CD8-positive, alpha-beta memory T cell (primary cell): ENCODE results near the gene MED27. TPM values are rescaled to one million over a fixed set of nuclear protein-coding genes. Genes with fewer than 3 reads are reported as not detected.

Source experiments
- CTCF ChIA-PET: fragments of 350-600 bp; sonication (Branson Sonifier 250); formaldehyde crosslinking; loops from one replicate; lab custom pipeline; 2021; ENCODE audit warnings: antibody characterized with exemption; lab: Charles Lee
- POLR2A ChIA-PET: fragments of 350-600 bp; sonication (Branson Sonifier 250); formaldehyde crosslinking; loops from one replicate; lab custom pipeline; 2021; ENCODE audit warnings: antibody characterized with exemption; lab: Charles Lee
- DNase-seq, 5 donors: peaks; one replicate each; pipeline versions ENCODE4 v3.0.0 to v3.0.0-alpha.2; 2020 to 2022; ENCODE audit warnings: mixed read lengths in 1 of 5
- H3K27ac ChIP-seq: one replicate; pipeline ENCODE4 v1.7.0; 2013; ENCODE audit warnings: low read depth, mild to moderate bottlenecking, low read length, moderate library complexity
- H3K27me3 ChIP-seq: 2 replicates; pipeline ENCODE4 v1.7.0; 2013; ENCODE audit warnings: low read length, mild to moderate bottlenecking; ENCODE audit not compliant: insufficient read depth, poor library complexity, severe bottlenecking
- H3K36me3 ChIP-seq: 2 replicates; pipeline ENCODE4 v1.7.0; 2013; ENCODE audit warnings: mild to moderate bottlenecking, low read length, moderate library complexity; ENCODE audit not compliant: insufficient read depth
- H3K4me1 ChIP-seq: 2 replicates; pipeline ENCODE4 v1.7.0; 2013; ENCODE audit warnings: mild to moderate bottlenecking, low read length, moderate library complexity; ENCODE audit not compliant: insufficient read depth
- H3K4me3 ChIP-seq: 2 replicates; pipeline ENCODE4 v1.7.0; 2013; ENCODE audit warnings: mild to moderate bottlenecking, low read length
- H3K9me3 ChIP-seq: 2 replicates; pipeline ENCODE4 v1.7.0; 2013; ENCODE audit warnings: mild to moderate bottlenecking, low read length
- H3K27ac Mint-ChIP-seq, 8 donors: one replicate each; pipeline ENCODE4 v1.8.0; 2020 to 2021; ENCODE audit warnings: mixed read lengths in 8 of 8, mild to moderate bottlenecking in 6 of 8, inconsistent platforms in 3 of 8, moderate library complexity in 3 of 8
- H3K27me3 Mint-ChIP-seq, 2 donors: one replicate each; pipeline ENCODE4 v1.8.0; 2020 to 2021; ENCODE audit warnings: mixed read lengths in 2 of 2, mild to moderate bottlenecking in 1 of 2, moderate library complexity in 1 of 2
- H3K36me3 Mint-ChIP-seq, 3 donors: one replicate each; pipeline ENCODE4 v1.8.0; 2020 to 2021; ENCODE audit warnings: mixed read lengths in 3 of 3, inconsistent platforms in 1 of 3, mild to moderate bottlenecking in 1 of 3
- H3K4me1 Mint-ChIP-seq, 3 donors: one replicate each; pipeline ENCODE4 v1.8.0; 2020 to 2021; ENCODE audit warnings: mixed read lengths in 3 of 3, inconsistent platforms in 1 of 3, mild to moderate bottlenecking in 1 of 3
- H3K4me3 Mint-ChIP-seq, 7 donors: one replicate each; pipeline ENCODE4 v1.8.0; 2020 to 2021; ENCODE audit warnings: mixed read lengths in 7 of 7, mild to moderate bottlenecking in 6 of 7, moderate library complexity in 4 of 7, inconsistent platforms in 2 of 7
- H3K9me3 Mint-ChIP-seq, 5 donors: one replicate each; pipeline ENCODE4 v1.8.0; 2020 to 2022; ENCODE audit warnings: mixed read lengths in 5 of 5, mild to moderate bottlenecking in 3 of 5, moderate library complexity in 2 of 5, inconsistent platforms in 1 of 5
- polyA plus RNA-seq: library from polyadenylated mRNA; unstranded; fragments of 300-500 nt; fragmentation: Illumina TruSeq; gene quantifications from one replicate; pipeline ENCODE4 v1.2.3, GENCODE V29; 2021
- total RNA-seq, 2 experiments: library from RNA; stranded (reverse); gene quantifications; one replicate each; pipeline ENCODE4 v1.2.3, GENCODE V29; 2021

The MED27 gene
- total and polyA plus RNA-seq, 3 experiments from 2014 or later = 31.6 to 39.7 (median 35.9) TPM

DNA sequence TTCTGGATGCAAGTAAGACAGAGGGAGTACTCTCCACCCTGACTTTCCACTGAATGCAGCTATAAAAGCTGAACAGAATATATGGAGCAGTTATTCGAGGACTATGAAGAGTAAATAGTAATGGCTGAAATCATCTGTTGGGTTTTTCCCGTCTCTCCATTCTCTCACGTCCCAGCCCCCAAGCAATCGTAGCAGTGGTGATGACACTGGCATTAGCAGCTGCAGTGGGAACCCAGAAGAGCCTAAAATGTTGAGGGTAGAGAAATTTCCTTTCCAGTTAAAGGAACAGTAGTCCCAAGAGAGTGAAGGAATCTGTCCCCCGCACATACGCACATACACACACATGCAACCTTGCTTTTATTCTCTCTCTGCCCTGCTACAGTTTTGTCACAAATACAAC, 33.2 kb downstream of the MED27 start:
- ChIA-PET POLR2A (no interaction called here), CTCF (no interaction called here)
- Mint-ChIP-seq H3K4me3 (no peak overlapping the region), H3K27ac (peak overlapping the region in 1 of 8 donors; percentile 21), H3K27me3 (no peaks in the 10 kb centered on the region), H3K4me1 (peaks cover 28 to 54% (median 50%) of the 10 kb centered on the region in 3 donors), H3K9me3 (no peaks in the 10 kb centered on the region), H3K36me3 (peaks cover 0 to 30% (median 8%) of the 10 kb centered on the region in 3 donors)
- no peaks in the 10 kb centered on the region for H3K27me3 ChIP-seq
- no peak overlapping the region for H3K4me3 ChIP-seq
- H3K4me1 ChIP-seq = no peaks in the 10 kb centered on the region
- DNase-seq = no peak
- H3K9me3 ChIP-seq = no peaks in the 10 kb centered on the region
- H3K27ac ChIP-seq = no peak overlapping the region
- no peaks in the 10 kb centered on the region for H3K36me3 ChIP-seq

DNA sequence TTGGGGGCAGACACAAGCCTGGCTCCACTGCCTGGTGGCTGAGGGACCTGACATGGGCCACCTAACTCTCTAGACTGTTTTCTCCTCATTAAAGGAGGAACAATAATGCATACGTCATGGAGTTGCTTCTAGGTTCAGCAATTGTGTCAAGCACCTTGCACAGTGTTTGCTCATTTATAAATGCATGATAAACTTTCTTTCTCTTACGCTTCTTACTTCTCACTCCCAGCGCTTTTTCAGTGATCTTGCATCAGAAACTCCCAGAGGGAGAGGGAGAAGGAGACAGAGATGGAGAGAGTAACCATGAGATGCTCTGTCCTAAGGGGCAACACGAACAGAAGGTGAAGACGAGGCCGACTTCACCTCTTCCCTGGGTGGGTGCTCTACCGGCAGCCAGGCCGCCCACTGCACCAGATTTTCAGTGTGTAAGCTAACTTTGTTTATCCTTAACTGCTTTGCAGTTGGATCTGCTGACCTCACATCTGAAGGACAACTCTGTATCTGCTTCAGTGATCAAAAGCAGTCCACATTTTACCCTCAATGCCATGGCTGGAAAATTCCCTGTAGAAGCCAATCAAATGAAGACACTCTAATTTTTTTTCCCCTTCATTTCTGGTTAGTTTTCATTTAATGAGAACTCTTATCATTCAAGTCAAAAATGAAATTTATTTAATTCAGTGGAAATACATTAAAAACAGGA, 35.3 kb downstream of the MED27 start:
- no peak for DNase-seq
- Histone ChIP-seq H3K27ac (no peak overlapping the region), H3K4me1 (no peaks in the 10 kb centered on the region), H3K9me3 (no peaks in the 10 kb centered on the region), H3K27me3 (no peaks in the 10 kb centered on the region), H3K4me3 (no peak overlapping the region), H3K36me3 (no peaks in the 10 kb centered on the region)
- H3K27me3 Mint-ChIP-seq = no peaks in the 10 kb centered on the region
- CTCF ChIA-PET = no interaction called here
- no peak overlapping the region for H3K27ac Mint-ChIP-seq
- peaks cover 22 to 43% (median 38%) of the 10 kb centered on the region in 3 donors for H3K4me1 Mint-ChIP-seq
- H3K9me3 Mint-ChIP-seq = no peaks in the 10 kb centered on the region
- no peak overlapping the region for H3K4me3 Mint-ChIP-seq
- POLR2A ChIA-PET = no interaction called here
- peaks cover 0 to 27% (median 6%) of the 10 kb centered on the region in 3 donors for H3K36me3 Mint-ChIP-seq

DNA sequence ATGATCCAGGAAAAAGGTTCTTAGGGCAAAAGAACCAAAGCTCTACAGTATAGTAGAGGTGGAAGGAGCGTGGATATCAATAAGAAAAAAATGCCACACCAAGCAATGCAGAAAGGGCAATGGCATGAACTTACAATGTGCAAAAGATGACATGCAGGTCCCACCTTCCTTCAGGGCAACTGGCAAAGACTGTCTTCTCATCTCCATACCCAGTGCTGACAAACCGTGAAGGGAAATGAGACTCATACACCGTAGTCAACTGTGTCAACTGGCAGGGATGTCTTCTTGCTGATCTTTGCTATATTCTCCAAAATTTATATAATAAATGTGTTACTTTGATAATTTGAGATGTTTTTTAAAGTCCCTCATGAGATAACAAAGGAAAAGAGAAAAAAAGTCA, 36.0 kb downstream of the MED27 start:
- peaks cover 0 to 22% (median 5%) of the 10 kb centered on the region in 3 donors for H3K36me3 Mint-ChIP-seq
- no peaks in the 10 kb centered on the region for H3K4me1 ChIP-seq
- no peaks in the 10 kb centered on the region for H3K9me3 ChIP-seq
- H3K36me3 ChIP-seq = no peaks in the 10 kb centered on the region
- no peak overlapping the region for H3K4me3 ChIP-seq
- no peak overlapping the region for H3K4me3 Mint-ChIP-seq
- no peak overlapping the region for H3K27ac ChIP-seq
- ChIA-PET CTCF (no interaction called here), POLR2A (no interaction called here)
- no peaks in the 10 kb centered on the region for H3K27me3 Mint-ChIP-seq
- peaks cover 20 to 40% (median 35%) of the 10 kb centered on the region in 3 donors for H3K4me1 Mint-ChIP-seq
- no peak overlapping the region for H3K27ac Mint-ChIP-seq
- H3K9me3 Mint-ChIP-seq = no peaks in the 10 kb centered on the region
- H3K27me3 ChIP-seq = no peaks in the 10 kb centered on the region
- DNase-seq = no peak

DNA sequence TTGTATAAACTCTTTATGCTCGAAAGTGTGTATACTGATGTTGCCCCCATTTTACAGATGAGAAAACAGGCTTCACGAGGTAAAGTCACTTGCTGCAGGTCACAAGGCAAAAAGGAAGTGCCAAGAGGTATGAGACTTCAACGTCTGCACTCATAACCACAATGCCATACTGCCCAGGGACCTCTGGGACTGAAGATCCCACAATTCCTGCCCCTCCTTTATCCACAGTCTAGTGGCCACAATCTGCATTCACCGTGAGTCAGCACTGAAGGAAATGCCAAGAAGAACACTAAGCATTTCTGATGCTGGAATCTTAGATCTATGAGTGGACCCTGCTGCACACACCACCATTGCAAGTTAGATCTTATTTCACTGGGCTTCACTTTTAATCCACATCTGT, 37.3 kb downstream of the MED27 start:
- H3K4me1 ChIP-seq = no peaks in the 10 kb centered on the region
- Mint-ChIP-seq H3K27ac (no peak overlapping the region), H3K36me3 (peaks cover 0 to 21% (median 7%) of the 10 kb centered on the region in 3 donors), H3K9me3 (no peaks in the 10 kb centered on the region), H3K4me1 (peaks cover 16 to 38% (median 29%) of the 10 kb centered on the region in 3 donors), H3K27me3 (no peaks in the 10 kb centered on the region), H3K4me3 (no peak overlapping the region)
- H3K4me3 ChIP-seq = no peak overlapping the region
- POLR2A ChIA-PET = no interaction called here
- H3K36me3 ChIP-seq = no peaks in the 10 kb centered on the region
- H3K27ac ChIP-seq = no peak overlapping the region
- CTCF ChIA-PET = no interaction called here
- DNase-seq = no peak
- no peaks in the 10 kb centered on the region for H3K27me3 ChIP-seq
- H3K9me3 ChIP-seq = no peaks in the 10 kb centered on the region

DNA sequence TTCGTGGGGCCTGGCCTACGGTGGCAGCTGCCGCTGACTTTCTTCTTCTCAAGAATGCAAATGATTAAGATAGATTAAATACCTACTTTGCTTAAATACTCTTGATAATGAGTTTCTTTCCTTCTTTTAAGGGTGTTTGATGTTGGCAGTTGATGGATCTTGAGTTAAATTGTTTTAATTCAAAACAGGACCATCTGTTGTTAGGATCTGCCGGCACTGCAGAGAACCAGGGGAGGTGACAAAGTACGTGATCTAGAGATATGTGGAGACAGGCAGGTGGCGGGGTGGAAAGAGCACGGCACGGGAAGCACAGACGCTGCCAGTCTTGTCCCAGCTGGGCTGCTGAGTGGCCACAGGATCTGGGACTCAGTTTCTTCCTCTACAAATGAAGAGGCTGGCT, 37.9 kb downstream of the MED27 start:
- H3K27ac Mint-ChIP-seq = no peak overlapping the region

DNA sequence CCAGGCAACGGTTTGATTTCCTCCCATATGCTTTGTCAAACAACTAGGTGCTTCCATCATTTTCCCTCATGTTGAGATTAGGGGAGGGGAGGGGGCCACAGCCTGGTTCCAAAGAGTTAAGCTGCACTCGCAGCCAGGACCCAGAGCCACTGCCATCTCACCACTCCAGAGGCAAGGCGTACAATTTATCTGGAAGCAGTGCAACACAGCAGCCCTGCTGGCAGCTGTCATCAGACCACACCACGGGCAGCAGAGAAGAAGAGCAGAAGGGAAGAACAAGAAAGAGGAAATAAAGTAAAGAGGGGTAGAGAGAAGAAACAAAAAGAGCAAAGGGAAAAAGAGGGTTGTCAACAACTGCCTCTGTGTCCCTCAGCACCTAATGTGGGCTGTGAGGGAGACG, 38.9 kb downstream of the MED27 start:
- H3K4me3 ChIP-seq = no peak overlapping the region
- Mint-ChIP-seq H3K4me1 (peaks cover 16 to 40% (median 31%) of the 10 kb centered on the region in 3 donors), H3K9me3 (no peaks in the 10 kb centered on the region), H3K36me3 (peaks cover 0 to 23% (median 9%) of the 10 kb centered on the region in 3 donors), H3K27ac (peak overlapping the region in 1 of 8 donors; percentile 58), H3K4me3 (no peak overlapping the region), H3K27me3 (no peaks in the 10 kb centered on the region)
- no peaks in the 10 kb centered on the region for H3K27me3 ChIP-seq
- DNase-seq = no peak
- no peaks in the 10 kb centered on the region for H3K4me1 ChIP-seq
- CTCF ChIA-PET = no interaction called here
- H3K27ac ChIP-seq = no peak overlapping the region
- H3K36me3 ChIP-seq = no peaks in the 10 kb centered on the region
- POLR2A ChIA-PET = no interaction called here
- H3K9me3 ChIP-seq = no peaks in the 10 kb centered on the region

More for the DNA sequence above, 37.9 kb downstream of the MED27 start:
- H3K36me3 ChIP-seq = no peaks in the 10 kb centered on the region
- ChIA-PET CTCF (no interaction called here), POLR2A (no interaction called here)
- H3K4me3 ChIP-seq = no peak overlapping the region
- H3K9me3 ChIP-seq = no peaks in the 10 kb centered on the region
- Mint-ChIP-seq H3K9me3 (no peaks in the 10 kb centered on the region), H3K36me3 (peaks cover 0 to 21% (median 8%) of the 10 kb centered on the region in 3 donors), H3K4me1 (peaks cover 17 to 37% (median 26%) of the 10 kb centered on the region in 3 donors), H3K27me3 (no peaks in the 10 kb centered on the region), H3K4me3 (peak overlapping the region in 1 of 7 donors; percentile 23)
- no peaks in the 10 kb centered on the region for H3K4me1 ChIP-seq
- no peak overlapping the region for H3K27ac ChIP-seq
- no peaks in the 10 kb centered on the region for H3K27me3 ChIP-seq
- DNase-seq = no peak

DNA sequence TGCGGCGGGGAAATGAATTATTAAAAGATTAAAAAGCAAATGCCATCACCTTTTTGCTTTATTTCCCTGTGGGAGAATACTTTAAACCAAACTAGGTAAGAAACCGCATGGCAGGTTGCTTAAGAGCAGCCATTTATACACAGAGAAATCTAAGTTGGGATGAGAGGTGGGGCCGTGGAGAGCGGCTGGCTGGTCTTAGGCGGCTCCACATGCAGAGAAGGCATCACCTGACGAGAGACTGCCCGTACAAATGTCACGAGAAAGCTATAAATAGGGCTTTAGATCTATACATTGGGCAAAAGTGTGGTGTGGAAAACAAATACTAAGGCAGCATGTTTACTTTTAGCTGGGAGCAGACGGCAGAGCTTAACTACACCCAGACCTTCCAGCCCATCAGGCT, 39.4 kb downstream of the MED27 start:
- CTCF ChIA-PET = no interaction called here
- H3K27ac ChIP-seq = no peak overlapping the region
- no peaks in the 10 kb centered on the region for H3K4me1 ChIP-seq
- H3K9me3 ChIP-seq = no peaks in the 10 kb centered on the region
- Mint-ChIP-seq H3K4me1 (peaks cover 18 to 43% (median 29%) of the 10 kb centered on the region in 3 donors), H3K4me3 (no peak overlapping the region), H3K9me3 (no peaks in the 10 kb centered on the region), H3K27me3 (no peaks in the 10 kb centered on the region), H3K27ac (no peak overlapping the region), H3K36me3 (peaks cover 0 to 23% (median 9%) of the 10 kb centered on the region in 3 donors)
- H3K27me3 ChIP-seq = no peaks in the 10 kb centered on the region
- no peaks in the 10 kb centered on the region for H3K36me3 ChIP-seq
- no peak overlapping the region for H3K4me3 ChIP-seq
- no peak for DNase-seq
- POLR2A ChIA-PET = no interaction called here

DNA sequence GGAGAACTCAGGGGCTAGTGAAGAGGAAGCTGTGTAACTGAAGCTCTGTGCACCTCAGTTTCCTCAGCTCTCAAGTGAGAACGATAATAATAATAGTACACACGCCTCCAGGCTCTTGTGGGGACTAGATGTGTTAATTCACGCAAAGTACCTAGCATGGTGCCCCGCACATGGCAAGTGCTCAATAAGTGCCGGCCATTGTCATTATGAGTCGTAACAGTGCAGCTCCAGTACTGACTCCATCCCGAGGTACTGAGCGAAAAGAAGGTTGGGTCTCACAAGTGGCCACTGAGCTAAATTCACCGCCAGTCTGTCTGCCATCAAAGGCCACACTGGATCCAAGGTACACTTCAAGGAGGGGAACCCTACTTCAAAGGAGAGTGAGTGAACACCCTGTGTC, 40.4 kb downstream of the MED27 start:
- Mint-ChIP-seq H3K27me3 (no peaks in the 10 kb centered on the region), H3K9me3 (no peaks in the 10 kb centered on the region), H3K36me3 (peaks cover 0 to 23% (median 9%) of the 10 kb centered on the region in 3 donors), H3K4me1 (peaks cover 25 to 49% (median 32%) of the 10 kb centered on the region in 3 donors), H3K27ac (no peak overlapping the region), H3K4me3 (no peak overlapping the region)
- Histone ChIP-seq H3K4me3 (no peak overlapping the region), H3K36me3 (no peaks in the 10 kb centered on the region), H3K4me1 (no peaks in the 10 kb centered on the region), H3K27ac (no peak overlapping the region), H3K27me3 (no peaks in the 10 kb centered on the region), H3K9me3 (no peaks in the 10 kb centered on the region)
- ChIA-PET POLR2A (no interaction called here), CTCF (no interaction called here)
- no peak for DNase-seq
